GM18858 (cell line): ENCODE results near the gene CELF1.

ENCODE experiments used
- ATAC-seq: cut with Tn5 transposase; IDR thresholded peaks from one replicate; pipeline ENCODE4 v1.9.1; 2021; ENCODE audit not compliant: unreplicated experiment

CELF1 gene

DNA sequence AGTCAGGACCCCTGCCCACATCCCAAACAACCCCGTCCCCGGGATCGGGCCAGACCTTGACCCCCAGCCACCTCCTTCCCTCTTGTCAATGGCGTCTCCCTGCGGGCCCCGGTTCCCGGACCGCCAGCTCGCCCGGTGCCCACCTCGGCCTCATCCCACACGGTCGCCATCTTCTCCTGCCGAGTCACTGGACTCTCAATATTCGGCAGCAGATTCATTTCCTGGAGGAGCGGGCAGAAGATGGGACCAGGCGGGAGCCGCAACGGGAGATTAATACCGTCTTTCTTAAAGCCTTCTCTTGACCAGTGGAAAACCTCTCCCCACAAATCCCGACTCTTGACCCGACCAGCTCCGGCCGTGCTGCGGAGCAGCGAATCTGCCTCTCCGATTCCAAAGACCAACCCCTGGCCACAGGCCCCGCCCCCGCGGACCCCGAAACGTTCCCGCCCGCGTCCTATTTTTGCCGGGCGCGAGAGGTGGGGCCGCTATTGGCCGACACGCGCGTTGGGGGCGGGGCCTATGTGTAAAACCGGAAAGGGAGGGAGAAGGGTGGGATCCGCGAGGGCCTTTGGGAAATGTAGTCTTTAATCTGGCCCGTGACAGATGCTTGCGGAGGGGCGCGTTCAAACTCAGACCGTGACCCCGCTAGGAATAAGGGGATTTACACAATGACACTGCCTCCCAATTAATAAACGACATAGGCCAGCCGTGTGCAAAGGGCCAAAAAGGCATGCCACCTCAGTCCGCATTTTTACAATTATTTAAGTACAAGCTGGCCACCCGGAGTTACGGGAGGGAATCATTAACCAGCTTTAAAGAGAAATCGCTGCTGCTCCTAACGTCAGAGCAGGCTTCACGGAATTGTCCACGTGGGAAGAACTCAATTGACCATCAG, 126.6 kb downstream of the CELF1 start, which contains the start of gene PSMC3:
Gene PSMC3, minus strand, starts transcription at position 378 of the 895 bp plus-strand sequence. Its CDS starts 160 bp downstream, at position 218.
- peak; percentile 78 for ATAC-seq

DNA sequence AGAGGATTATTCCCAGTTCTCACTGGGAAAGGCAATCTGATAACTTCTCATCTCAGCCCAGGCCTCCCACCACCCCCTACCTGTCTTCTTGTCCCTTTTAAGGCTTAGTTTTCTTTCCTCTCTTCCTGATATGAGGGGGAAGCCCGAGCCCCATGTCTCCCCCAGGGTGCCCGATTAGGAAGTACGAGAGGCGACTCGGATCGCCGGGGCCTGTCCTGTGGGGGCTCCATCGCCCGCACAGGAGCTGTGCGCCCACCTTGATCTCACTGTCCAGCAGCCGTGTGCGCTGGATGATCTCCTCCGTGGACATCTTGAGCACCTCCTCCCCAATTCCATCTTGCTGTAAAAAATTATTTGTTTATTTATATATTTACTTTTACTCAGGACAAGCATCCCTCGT, 127.3 kb downstream of the CELF1 start:
- no peak for ATAC-seq

DNA sequence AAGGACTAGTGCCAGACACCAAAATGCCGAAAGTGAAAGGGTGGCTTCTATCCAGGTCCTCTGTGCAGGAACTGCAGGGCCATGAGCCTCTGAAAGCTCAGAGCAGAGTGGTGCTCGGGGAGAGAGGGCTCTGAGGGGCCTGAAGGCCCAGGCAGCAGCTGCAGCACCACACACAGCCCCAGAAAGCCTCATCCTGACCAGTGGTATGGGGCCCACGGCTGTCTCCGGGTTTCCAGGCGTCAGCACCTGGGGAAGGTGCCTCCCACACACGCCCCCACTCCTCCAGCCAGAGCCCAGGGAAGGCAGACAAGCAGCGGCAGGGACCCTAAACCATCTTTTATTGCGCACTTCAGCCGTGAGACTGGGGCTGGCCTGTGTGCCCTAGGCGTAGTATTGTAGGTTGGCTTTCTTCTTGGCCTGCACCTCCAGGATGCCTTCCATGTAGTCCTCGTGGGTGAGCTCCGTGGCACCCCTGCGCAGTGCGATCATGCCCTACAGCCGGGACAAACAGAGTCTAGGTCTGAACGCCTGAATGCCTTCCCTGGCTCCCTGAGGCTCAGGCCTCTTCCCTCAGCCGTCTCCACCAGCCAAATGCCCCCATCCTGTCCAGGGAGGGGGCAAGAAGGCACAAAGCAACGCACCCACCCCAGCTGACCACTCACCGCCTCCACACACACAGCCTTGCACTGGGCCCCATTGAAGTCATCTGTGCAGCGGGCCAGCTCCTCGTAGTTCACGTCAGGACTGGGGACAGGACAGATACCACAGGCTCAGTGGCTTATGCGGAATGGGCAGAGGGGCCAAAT, 134.3 kb downstream of the CELF1 start:
- no peak for ATAC-seq

DNA sequence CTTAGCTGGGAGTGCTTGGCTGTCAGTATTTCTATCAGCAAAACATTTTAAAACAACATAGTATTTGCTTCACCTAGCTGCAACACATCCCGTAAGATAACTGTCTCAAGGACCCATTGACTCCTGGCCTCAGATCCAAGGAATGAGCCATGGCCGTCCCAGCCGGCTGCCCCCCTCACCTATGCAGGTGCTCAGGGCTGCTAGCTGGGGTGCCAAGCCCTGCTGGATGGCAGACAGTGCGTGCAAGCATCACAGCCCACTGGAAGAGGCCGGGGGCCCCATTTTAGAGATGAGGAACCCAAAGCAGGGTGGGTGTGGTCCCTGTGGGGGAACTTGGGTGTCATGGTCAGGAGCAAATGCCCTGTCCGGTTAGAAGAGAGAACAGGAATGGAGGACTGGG, 135.2 kb downstream of the CELF1 start:
- no peak for ATAC-seq

DNA sequence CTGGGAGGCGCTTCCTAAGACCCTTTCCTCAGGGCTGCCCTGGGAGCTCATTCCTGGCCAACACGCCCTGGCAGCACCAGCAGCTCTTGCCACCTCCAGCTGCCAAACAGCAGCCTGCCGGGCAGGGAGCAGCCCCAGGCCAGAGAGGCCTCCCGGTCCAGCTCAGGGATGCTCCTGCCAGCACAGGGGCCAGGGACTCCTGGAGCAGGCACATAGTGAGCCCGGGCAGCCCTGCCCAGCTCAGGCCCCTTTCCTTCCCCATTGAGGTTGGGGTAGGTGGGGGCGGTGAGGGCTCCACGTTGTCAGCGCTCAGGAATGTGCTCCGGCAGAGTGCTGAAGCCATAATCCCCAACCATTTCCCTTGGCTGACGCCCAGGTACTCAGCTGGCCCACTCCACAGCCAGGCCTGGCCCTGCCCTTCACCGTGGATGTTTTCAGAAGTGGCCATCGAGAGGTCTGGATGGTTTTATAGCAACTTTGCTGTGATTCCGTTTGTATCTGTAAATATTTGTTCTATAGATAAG, 136.9 kb downstream of the CELF1 start:
- no peak for ATAC-seq
